CMK (cell line): Measurements from ENCODE around the gene IPMK.

ENCODE experiments used
- DNase-seq: peaks from one replicate; pipeline ENCODE4 v3.0.0-alpha.2; 2010; ENCODE audit warnings: low read depth

Gene IPMK

DNA sequence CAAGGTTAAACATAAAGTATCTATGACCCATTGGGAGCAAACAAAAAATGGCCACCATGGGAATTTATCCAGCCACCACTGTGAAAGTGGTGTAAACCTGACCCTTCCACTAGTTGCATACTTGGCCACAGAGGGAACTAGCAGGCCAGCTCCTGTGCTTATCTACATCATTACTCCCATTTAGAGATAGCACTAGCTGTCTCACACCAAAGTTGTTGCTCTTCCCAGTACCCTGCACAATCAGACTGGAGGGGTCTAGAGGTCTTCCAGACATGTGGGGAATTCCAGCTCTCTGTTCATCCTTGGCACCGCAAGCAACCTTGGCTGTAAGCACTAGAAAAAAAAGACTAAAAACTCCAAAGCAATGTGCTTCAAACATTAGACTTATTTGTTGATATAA, 113.9 kb downstream of the IPMK start:
- no peak for DNase-seq

DNA sequence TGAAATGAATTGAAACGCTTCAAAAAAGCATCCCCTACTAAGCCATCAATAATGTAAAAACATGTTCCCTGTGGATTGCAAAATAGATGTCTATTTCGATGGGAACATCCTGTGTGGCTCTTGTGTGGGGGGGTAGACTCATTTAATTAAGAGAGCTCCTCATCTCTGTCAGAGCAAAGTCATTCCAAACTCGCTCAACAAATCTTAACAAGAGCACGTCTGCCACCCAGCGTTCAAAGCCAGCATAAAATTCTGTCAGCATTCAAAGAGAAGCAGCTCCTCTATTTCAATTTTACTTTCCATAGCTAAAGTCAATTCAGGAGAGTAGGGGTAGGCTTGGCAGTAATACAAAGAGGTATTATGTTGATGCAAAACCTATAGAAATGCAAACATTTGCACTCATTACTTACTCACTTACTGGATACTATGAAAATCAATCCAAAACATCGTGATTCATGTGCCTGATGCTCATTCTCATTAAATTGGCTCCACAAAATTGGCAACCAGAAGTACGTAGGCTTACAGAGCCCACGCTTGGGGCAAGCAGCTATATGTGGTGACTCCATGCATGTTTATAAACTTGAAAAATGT, 114.9 kb downstream of the IPMK start:
- DNase-seq = peak; percentile 9

GRCh38 chr10:58150290-58150689, 117.4 kb downstream of the IPMK start:
- no peak for DNase-seq

- DNase-seq = no peak
These were observed 123.8 kb downstream of the IPMK start for GRCh38 chr10:58143944-58144343.
